GM20431 (cell line): ENCODE results near the gene NDUFA1.
"Not testable (repeated sequence)": the region's sequence is repeated elsewhere in the genome, so short reads cannot be mapped to it uniquely, and the experiment has no call there.

Source experiments
- in situ Hi-C: fragments of 300-500 bp; cut with MseI, MboI; formaldehyde crosslinking; loops from one replicate; pipeline ENCODE4 v1.15.0; 2020; ENCODE audit warnings: low sequenced_read_pairs; ENCODE audit not compliant: unreplicated experiment

NDUFA1 gene

DNA sequence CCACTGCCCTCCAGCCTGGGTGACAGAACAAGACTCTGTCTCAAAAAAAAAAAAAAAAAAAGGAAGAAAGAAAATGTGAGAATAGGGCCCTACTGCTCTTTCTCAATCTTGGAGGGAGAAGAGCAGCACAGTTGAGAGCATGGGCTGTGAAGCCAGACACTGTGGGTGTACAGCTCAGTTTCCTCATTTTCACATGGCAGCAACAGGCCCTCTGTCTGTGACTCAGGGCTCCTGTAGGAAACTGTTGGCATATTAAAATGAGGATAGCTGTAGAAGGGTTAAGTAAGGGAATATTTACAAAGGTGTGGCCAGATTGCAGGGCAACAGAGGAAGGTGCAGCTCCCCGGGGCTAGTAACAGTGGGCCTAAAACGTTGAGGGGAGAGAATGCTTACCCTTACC, 27.5 kb downstream of the NDUFA1 start:
- in situ Hi-C loops = no loop called here

DNA sequence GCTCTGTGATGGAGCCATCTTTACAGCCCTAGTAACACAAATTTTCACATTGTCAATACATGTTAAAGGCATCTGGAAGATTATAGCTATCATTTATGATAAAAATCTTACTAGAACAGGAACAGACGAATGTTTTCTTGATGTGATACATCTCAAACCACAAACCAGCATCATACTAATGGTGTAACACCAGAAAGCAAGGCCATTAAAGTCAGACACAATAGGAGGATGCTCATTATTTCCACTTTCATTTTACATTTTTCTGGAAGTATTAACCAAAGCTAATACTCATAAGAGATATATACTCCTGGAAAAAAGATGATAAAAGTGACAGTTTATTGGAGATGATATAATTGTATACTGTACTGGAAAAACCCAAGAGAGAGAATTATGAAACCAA, 29.3 kb downstream of the NDUFA1 start:
- in situ Hi-C loops = no loop called here

DNA sequence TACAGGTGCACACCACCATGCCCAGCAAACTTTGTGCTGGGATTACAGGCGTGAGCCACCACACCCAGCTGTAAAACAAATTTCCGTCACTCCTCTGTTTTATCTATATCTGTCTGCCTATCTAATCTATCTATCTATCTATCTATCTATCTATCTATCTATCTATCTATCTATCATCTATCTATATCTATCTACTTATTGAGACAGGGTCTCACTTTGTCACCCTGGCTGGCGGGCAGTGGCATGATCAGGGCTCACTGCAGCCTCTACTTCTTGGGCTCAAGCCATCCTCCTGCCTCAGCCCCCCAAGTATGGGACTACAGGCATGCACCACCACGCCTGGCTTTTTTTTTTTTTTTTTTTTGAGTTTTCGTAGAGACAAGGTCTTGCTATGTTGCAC, 44.7 kb downstream of the NDUFA1 start:
- in situ Hi-C loops = no loop called here

DNA sequence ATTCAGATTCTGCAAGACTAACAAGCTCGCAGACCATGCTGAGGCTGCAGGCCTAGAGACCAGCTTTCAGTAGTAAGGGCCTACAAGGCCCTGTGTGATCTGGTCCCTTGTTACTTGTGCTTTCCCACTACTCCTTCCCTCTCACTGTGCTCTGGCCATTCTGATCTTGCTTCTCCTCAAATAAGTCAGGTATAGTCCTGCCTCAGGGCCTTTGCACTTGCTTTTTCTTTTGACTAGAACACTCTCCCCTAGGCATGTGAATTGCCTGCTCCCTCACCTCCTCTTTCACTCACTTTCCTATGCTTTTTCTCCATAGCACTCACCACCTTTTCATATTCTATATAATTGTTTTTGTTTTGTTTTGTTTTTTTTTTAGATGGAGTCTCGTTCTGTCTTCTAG, 46.2 kb downstream of the NDUFA1 start:
- in situ Hi-C loops = no loop called here

DNA sequence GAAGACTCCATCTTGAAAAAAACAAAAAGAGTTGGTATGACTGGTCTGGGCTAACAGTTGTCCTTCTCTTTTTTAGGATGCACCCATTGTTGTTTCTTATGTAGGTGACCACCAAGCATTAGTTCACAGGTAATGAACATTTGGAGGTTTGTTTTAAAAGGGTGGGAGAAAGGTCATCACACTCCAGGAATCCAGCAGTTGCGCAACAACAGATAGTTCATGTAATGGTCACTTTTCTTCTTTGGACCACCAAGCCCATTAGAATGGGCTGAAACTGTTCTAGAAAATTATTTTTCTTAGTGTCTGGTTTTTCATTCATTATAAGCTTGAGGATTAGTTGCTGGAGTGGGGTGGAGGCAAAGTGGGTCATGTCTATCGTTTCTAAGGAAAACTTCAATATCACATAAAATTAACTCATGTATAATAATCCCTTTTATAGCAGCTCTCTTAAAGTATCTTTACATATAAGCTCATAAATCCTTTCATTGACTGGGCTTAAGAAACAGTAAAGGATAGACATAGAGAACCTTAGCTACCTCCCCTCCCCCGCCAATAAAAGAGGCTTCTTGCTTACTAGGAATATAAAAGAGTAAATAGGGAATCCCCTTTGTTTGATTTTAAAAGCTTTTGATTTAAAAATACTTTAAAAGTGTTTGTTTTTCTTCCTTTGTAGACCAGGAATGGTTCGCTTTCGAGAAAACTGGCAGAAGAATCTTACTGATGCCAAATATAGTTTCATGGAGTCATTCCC, 48.4 kb downstream of the NDUFA1 start:
- in situ Hi-C loops = no loop called here

DNA sequence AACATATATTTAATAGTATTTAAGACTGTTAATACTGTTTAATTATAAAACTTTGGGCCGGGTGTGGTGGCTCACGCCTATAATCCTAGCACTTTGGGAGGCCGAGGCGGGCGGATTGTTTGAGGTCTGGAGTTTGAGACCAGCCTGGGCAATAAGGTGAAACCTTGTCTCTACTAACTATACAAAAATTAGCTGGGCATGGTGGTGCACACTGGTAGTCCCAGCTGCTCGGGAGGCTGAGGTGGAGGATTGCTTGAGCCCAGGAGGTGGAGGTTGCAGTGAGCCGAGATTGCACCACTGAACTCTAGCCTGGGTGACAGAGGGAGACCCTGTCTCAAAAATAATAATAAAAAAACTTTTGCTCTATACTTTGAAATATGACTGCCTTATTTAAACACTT, 50.8 kb downstream of the NDUFA1 start:
- in situ Hi-C loops = not testable (repeated sequence)
